ELF-1 (cell line): ENCODE measurements around the gene DTNA.

Experiments
- DNase-seq: peaks from one replicate; pipeline ENCODE4 v3.0.0-alpha.2; 2016; ENCODE audit warnings: low read depth, low spot score

DTNA gene

GRCh38 chr18:34767601-34768027 is 57.5 kb downstream of the DTNA start:
- DNase-seq: no peak

GRCh38 chr18:34771958-34772357 is 61.9 kb downstream of the DTNA start:
- DNase-seq: no peak

GRCh38 chr18:34772887-34773286 is 62.8 kb downstream of the DTNA start:
- no peak for DNase-seq

GRCh38 chr18:34773378-34773777 is 63.3 kb downstream of the DTNA start:
- no peak for DNase-seq

- no peak for DNase-seq
Measured at GRCh38 chr18:34773961-34774766, 64.1 kb downstream of the DTNA start.

- DNase-seq: no peak
Measured at GRCh38 chr18:34775461-34775860, 65.4 kb downstream of the DTNA start.

GRCh38 chr18:34779112-34779511 is 69.0 kb downstream of the DTNA start:
- DNase-seq: no peak

- DNase-seq: no peak
Measured at GRCh38 chr18:34780856-34781255, 70.8 kb downstream of the DTNA start.

GRCh38 chr18:34783501-34783900 is 73.4 kb downstream of the DTNA start:
- no peak for DNase-seq

- no peak for DNase-seq
Measured at GRCh38 chr18:34786162-34786741, 76.2 kb downstream of the DTNA start.

- DNase-seq: no peak
Measured at GRCh38 chr18:34787931-34788532, 77.9 kb downstream of the DTNA start.

GRCh38 chr18:34789768-34790344 is 79.8 kb downstream of the DTNA start:
- DNase-seq: no peak

- DNase-seq: peak; percentile 25
Measured at GRCh38 chr18:34794348-34794747, 84.2 kb downstream of the DTNA start.

- no peak for DNase-seq
Measured at GRCh38 chr18:34795070-34795732, 85.1 kb downstream of the DTNA start.

- DNase-seq: no peak
Measured at GRCh38 chr18:34796035-34796657, 86.0 kb downstream of the DTNA start.

- DNase-seq: no peak
Measured at GRCh38 chr18:34799291-34799690, 89.2 kb downstream of the DTNA start.

GRCh38 chr18:34800381-34800780 is 90.3 kb downstream of the DTNA start:
- DNase-seq: no peak

- no peak for DNase-seq
Measured at GRCh38 chr18:34801774-34802173, 91.7 kb downstream of the DTNA start.

GRCh38 chr18:34802959-34803358 is 92.9 kb downstream of the DTNA start:
- no peak for DNase-seq

- no peak for DNase-seq
Measured at GRCh38 chr18:34803877-34804400, 93.8 kb downstream of the DTNA start.
